Ovary (tissue), 3 donors: ENCODE results near the gene PSMB8.

Source experiments
- CTCF ChIP-seq, 3 donors: fragments of 450-650 bp in 2 of 3; fragments of 200-600 bp in 1 of 3; IDR thresholded peaks; one replicate each; pipeline versions ENCODE4 v1.5.1 to v1.8.0; 2016 to 2022; ENCODE audit warnings: antibody characterized with exemption in 3 of 3, mild to moderate bottlenecking in 1 of 3
- EP300 ChIP-seq: sonication (generic); formaldehyde crosslinking; IDR thresholded peaks from one replicate; pipeline ENCODE4 v1.6.1; 2017; ENCODE audit warnings: antibody characterized with exemption
- POLR2A ChIP-seq: fragments of 450-650 bp; IDR thresholded peaks from one replicate; pipeline ENCODE4 v1.6.1; 2017; ENCODE audit warnings: antibody characterized with exemption, mild to moderate bottlenecking, moderate library complexity
- donor health status: DM: no; HTN: no; CAD: no.

GRCh38 chr6:32844839-32845383 lies 1.1 kb upstream of the PSMB8 start:
- TF ChIP-seq CTCF (IDR thresholded peaks at IDR 0.05) (no peak), POLR2A (no peak), EP300 (no peak)
